Heart right ventricle (tissue), 16 donors: Measurements from ENCODE around the gene FIG4. TPM values are rescaled to one million over a fixed set of nuclear protein-coding genes. Genes with fewer than 3 reads are reported as not detected.

ENCODE experiments used
- ATAC-seq, 8 donors: fragments of 200-7000 bp; cut with Tn5 transposase; one replicate each; pipeline ENCODE4 v1.9.1; 2020; ENCODE audit warnings: mild to moderate bottlenecking in 8 of 8, moderate library complexity in 8 of 8, moderate number of reproducible peaks in 1 of 8
- DNase-seq, 2 donors: peaks; one replicate each; pipeline ENCODE4 v3.0.0-alpha.2; 2020
- H3K27ac ChIP-seq, 10 donors: fragments of 200-600 bp; sonication (generic) in 2 of 10; one replicate each; pipeline versions ENCODE4 v1.5.0 to v1.8.0; 2020 to 2022; ENCODE audit warnings: mild to moderate bottlenecking in 3 of 10
- H3K27me3 ChIP-seq, 7 donors: fragments of 200-600 bp; one replicate each; pipeline ENCODE4 v1.8.0; 2021 to 2022; ENCODE audit warnings: mild to moderate bottlenecking in 2 of 7
- H3K36me3 ChIP-seq, 9 donors: fragments of 200-600 bp; sonication (generic) in 1 of 9; one replicate each; pipeline versions ENCODE4 v1.5.0 to v1.8.0; 2020 to 2022; ENCODE audit warnings: mild to moderate bottlenecking in 2 of 9
- H3K4me1 ChIP-seq, 9 donors: fragments of 200-600 bp; sonication (generic) in 1 of 9; one replicate each; pipeline versions ENCODE4 v1.5.0 to v1.8.0; 2020 to 2022; ENCODE audit warnings: mild to moderate bottlenecking in 4 of 9
- H3K4me3 ChIP-seq, 10 donors: fragments of 200-600 bp; sonication (generic) in 2 of 10; one replicate each; pipeline versions ENCODE4 v1.5.0 to v1.8.0; 2020 to 2022; ENCODE audit warnings: mild to moderate bottlenecking in 7 of 10, moderate library complexity in 2 of 10
- H3K9me3 ChIP-seq, 11 donors: fragments of 200-600 bp in 10 of 11; sonication (generic) in 2 of 11; one replicate each; pipeline versions ENCODE4 v1.5.0 to v1.8.0; 2013 to 2022; ENCODE audit warnings: mild to moderate bottlenecking in 2 of 11, control low read depth in 1 of 11, moderate library complexity in 1 of 11
- WGBS, 2 donors: extraction: QIAGEN DNeasy Blood & Tissue Kit; methylation state at CpG; one replicate each; pipeline ENCODE4 v1.1.7; 2013; ENCODE audit warnings: inconsistent platforms in 1 of 2; 5-methylcytosine and 5-hydroxymethylcytosine counted together
- intact Hi-C, 10 donors: fragments of 100-400 bp; cut with DNase I; formaldehyde crosslinking; loops; one replicate each; pipeline versions ENCODE4 v1.11.1 to v1.14.2; 2022
- polyA plus RNA-seq, 2 donors: library from polyadenylated mRNA; stranded (reverse); fragments of 200-250 nt; gene quantifications; one replicate each; pipeline ENCODE4 v1.2.3, GENCODE V29; 2013
- total RNA-seq, 10 donors: library from RNA; stranded (reverse); fragmentation: NEBNext Ultra II Directional in 3 of 10; extraction: Animal tissue kit (Norgen Biotek cat#: 25700) in 3 of 10; gene quantifications; one replicate each; pipeline versions ENCODE4 v1.2.1 to v1.2.4, GENCODE V29; 2021 to 2023
- TF ChIP-seq, protein P1 (sequence below), 9 donors: fragments of 200-600 bp; sonication (generic) in 2 of 9; IDR thresholded peaks; one replicate each; pipeline versions ENCODE4 v1.5.0 to v1.8.0; 2021 to 2022; ENCODE audit warnings: antibody characterized with exemption in 9 of 9, mild to moderate bottlenecking in 5 of 9, moderate library complexity in 1 of 9
- donor health status: Arrhythmogenic right ventricular cardiomyopathy.
- donor health status: ischemic (EF 13 %, LVEDD 7.1; RV severe dilation, severe dysfunction).
- donor health status: healthy with polysubstance abuse.
- donor health status: DM: no; HTN: yes; CAD: no.
- donor health status: DM: no; HTN: no; CAD: no.
- donor health status: ischemic (EF 25% LVEDD 6.9; RV normal size, moderate dysfunction).
- donor health status: ischemic (EF 25% LVEDD 5.7; RV mildly dilated, moderate dysfunction).
- donor health status: healthy.
- donor health status: DM: yes; HTN: yes; CAD: no.
- donor health status: Ischemic cardiomyopathy.
- donor health status: ischemic (EF 35%, LVEDD 5.7; RV mildly dilated, moderate dysfunction).
- donor health status: nonischemic (EF 11% LVEDD 7.7; RV severe dilation, severe dysfunction).
- donor health status: DM: yes; HTN: yes; CAD: no.
- donor health status: PGD.
- donor health status: ischemic (EF 29% LVEDD 5.4; RV normal size, mild dysfunction).
- donor health status: nonischemic (EF 23%, LVEDD 6.1; RV moderate dilation, normal function).

FIG4 gene
- total and polyA plus RNA-seq, 12 donors: 5.1 to 13.1 (median 9.2) TPM

DNA sequence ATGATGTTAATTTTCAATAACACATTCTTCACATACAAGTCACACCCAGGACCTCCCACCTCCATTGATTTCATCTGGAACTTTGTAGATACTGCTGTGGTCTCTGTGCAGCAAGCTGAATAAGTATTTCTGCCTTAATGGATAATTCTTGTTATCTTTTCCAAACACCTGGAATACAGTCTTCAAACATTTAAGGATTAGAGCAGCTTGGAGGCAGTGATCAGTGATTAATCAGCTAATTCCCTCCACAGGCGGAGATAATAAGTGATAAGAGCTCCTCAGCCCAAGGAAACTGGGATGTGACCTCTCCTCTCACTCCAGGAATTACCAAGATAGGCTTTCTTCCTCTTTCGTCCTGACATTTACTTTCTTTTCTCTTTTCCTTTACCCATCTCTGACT, 110.7 kb downstream of the FIG4 start:
- no peak for DNase-seq
- no peak overlapping the region for H3K4me3 ChIP-seq
- ATAC-seq: no peak
- no peak overlapping the region for H3K27ac ChIP-seq
- no peaks in the 10 kb centered on the region for H3K4me1 ChIP-seq
- H3K36me3 ChIP-seq: peaks cover 0 to 44% (median 7%) of the 10 kb centered on the region in 9 donors
- H3K27me3 ChIP-seq: no peaks in the 10 kb centered on the region
- no peaks in the 10 kb centered on the region for H3K9me3 ChIP-seq
- 86 to 94% methylated on average over 2 of the region's 2 CpGs for WGBS, 2 donors
- intact Hi-C loops: no loop called here
- TF ChIP-seq, protein P1, sequence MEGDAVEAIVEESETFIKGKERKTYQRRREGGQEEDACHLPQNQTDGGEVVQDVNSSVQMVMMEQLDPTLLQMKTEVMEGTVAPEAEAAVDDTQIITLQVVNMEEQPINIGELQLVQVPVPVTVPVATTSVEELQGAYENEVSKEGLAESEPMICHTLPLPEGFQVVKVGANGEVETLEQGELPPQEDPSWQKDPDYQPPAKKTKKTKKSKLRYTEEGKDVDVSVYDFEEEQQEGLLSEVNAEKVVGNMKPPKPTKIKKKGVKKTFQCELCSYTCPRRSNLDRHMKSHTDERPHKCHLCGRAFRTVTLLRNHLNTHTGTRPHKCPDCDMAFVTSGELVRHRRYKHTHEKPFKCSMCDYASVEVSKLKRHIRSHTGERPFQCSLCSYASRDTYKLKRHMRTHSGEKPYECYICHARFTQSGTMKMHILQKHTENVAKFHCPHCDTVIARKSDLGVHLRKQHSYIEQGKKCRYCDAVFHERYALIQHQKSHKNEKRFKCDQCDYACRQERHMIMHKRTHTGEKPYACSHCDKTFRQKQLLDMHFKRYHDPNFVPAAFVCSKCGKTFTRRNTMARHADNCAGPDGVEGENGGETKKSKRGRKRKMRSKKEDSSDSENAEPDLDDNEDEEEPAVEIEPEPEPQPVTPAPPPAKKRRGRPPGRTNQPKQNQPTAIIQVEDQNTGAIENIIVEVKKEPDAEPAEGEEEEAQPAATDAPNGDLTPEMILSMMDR (IDR thresholded peaks at IDR 0.05): no peak

DNA sequence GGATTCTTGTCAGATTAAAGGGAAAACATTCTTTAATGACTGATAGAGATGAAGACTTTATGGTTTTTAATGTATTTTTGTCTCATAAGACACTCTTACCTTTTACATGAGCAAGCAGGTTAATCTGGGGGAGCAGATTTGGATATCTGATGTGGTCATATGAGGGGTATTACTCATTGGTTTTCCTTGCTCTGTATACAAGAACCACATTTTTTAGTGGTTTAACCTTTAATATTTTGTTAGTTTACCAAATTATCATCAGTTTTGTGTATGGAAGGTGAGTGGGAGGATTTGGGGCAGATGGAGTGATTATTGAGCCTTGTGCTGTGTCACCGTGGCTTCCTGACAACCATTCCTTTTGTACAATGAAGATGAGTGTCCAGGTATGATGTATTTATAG, 112.9 kb downstream of the FIG4 start:
- DNase-seq (no peak), ATAC-seq (no peak)
- no peaks in the 10 kb centered on the region for H3K4me1 ChIP-seq
- H3K9me3 ChIP-seq: no peaks in the 10 kb centered on the region
- peaks cover 0 to 34% (median 0%) of the 10 kb centered on the region in 9 donors for H3K36me3 ChIP-seq
- intact Hi-C loops: no loop called here
- TF ChIP-seq, protein P1 (IDR thresholded peaks at IDR 0.05): no peak
- 87 to 94% methylated on average over 1 of the region's 1 CpG for WGBS, 2 donors
- H3K4me3 ChIP-seq: no peak overlapping the region
- no peaks in the 10 kb centered on the region for H3K27me3 ChIP-seq
- no peak overlapping the region for H3K27ac ChIP-seq

DNA sequence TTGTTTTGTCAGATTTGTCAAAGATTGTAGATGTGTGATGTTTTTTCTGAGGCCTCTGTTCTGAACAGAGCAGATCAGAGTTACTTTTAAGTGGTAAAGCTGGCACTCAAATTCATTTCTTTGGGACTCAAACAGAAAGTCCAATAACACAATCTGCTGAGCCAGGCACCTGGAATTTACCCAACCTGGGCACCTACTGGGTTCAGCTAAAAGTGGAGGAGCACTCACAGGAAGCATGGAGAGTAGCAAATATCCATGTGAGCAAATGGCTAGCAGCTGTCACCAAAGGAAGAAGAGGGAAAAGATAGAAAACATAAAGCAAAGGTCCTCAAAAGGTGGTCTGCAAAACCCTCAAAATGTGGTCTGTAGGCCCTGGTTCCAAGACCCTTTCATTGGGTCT, 116.8 kb downstream of the FIG4 start:
- Histone ChIP-seq H3K27me3 (no peaks in the 10 kb centered on the region), H3K9me3 (no peaks in the 10 kb centered on the region), H3K36me3 (peaks cover 0 to 7% (median 0%) of the 10 kb centered on the region in 9 donors), H3K4me1 (no peaks in the 10 kb centered on the region), H3K27ac (no peak overlapping the region), H3K4me3 (no peak overlapping the region)
- no peak for ATAC-seq
- intact Hi-C loops: no loop called here
- TF ChIP-seq, protein P1 (IDR thresholded peaks at IDR 0.05): no peak
- DNase-seq: no peak

DNA sequence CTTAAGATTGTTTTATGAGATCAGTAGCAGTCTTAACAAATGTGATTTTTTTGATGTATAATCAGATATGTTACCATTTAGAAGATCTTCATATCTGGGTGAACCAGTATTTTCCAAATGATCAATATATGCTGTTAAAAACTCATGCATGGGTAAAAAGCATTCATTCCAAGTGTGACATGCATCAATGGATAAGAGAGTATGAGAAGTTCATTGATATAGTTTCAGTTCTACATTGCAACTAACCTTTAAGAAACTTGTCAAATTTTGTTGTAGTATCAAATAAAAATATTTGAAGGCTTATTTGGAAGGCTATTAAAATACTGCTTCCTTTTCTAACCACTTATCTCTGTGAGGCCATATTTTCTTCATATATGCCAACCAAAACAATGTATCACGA, 117.7 kb downstream of the FIG4 start:
- 52 to 59% methylated on average over 1 of the region's 1 CpG for WGBS, 2 donors
- Histone ChIP-seq H3K27me3 (no peaks in the 10 kb centered on the region), H3K4me1 (no peaks in the 10 kb centered on the region), H3K9me3 (no peaks in the 10 kb centered on the region), H3K4me3 (no peak overlapping the region), H3K27ac (no peak overlapping the region), H3K36me3 (peaks cover 0 to 8% (median 0%) of the 10 kb centered on the region in 9 donors)
- TF ChIP-seq, protein P1 (IDR thresholded peaks at IDR 0.05): no peak
- DNase-seq (no peak), ATAC-seq (no peak)
- intact Hi-C loops: no loop called here
